Panc1 (cell line): ENCODE measurements around the gene MGAT4A. TPM values are rescaled to one million over a fixed set of nuclear protein-coding genes. Genes with fewer than 3 reads are reported as not detected.

Experiments used
- ATAC-seq: fragments of 200-7000 bp; cut with Tn5 transposase; 2 replicates; pipeline ENCODE4 v1.9.1; 2020; ENCODE audit warnings: mild to moderate bottlenecking, moderate library complexity
- BruUV-seq: library from RNA; stranded (reverse); fragments of 400-500 nt; replicated peaks from 2 replicates; lab custom pipeline; 2021; lab: Mats Ljungman, UMichigan
- CTCF ChIA-PET: fragments of 300-600 bp; sonication (Branson Sonifier 250); formaldehyde crosslinking; loops from one replicate; lab custom pipeline; 2022; ENCODE audit warnings: antibody characterized with exemption; lab: Charles Lee
- POLR2A ChIA-PET: fragments of 300-600 bp; sonication (Branson Sonifier 250); formaldehyde crosslinking; loops from one replicate; lab custom pipeline; 2022; ENCODE audit warnings: antibody characterized with exemption; lab: Charles Lee
- DNase-seq: peaks from one replicate; pipeline ENCODE4 v3.0.0-alpha.2; 2010; ENCODE audit warnings: low read depth, low spot score
- H3K27ac ChIP-seq: 2 replicates; pipeline ENCODE4 v1.5.1; 2011; ENCODE audit warnings: mild to moderate bottlenecking, low read length, inconsistent platforms
- H3K27me3 ChIP-seq: fragments of 200-500 bp; sonication (Bioruptor generic); 2 replicates; pipeline ENCODE4 v1.6.0; 2014; ENCODE audit warnings: low read length, inconsistent platforms; ENCODE audit not compliant: control insufficient read depth, insufficient read depth
- H3K36me3 ChIP-seq: fragments of 200-500 bp; sonication (Bioruptor generic); 2 replicates; pipeline ENCODE4 v1.5.1; 2014; ENCODE audit warnings: inconsistent platforms, mild to moderate bottlenecking, low read length, moderate library complexity; ENCODE audit not compliant: control insufficient read depth, insufficient read depth
- H3K4me1 ChIP-seq: 2 replicates; pipeline ENCODE4 v1.5.1; 2011; ENCODE audit warnings: inconsistent platforms, mild to moderate bottlenecking, low read length, moderate library complexity; ENCODE audit not compliant: control insufficient read depth, insufficient read depth
- H3K4me3 ChIP-seq, 2 experiments: 2 replicates each; pipeline ENCODE4 v1.5.1; 2011 to 2012; ENCODE audit warnings: low read depth in 2 of 2, low read length in 2 of 2, mild to moderate bottlenecking in 2 of 2, inconsistent platforms in 1 of 2, moderate library complexity in 1 of 2
- H3K9me3 ChIP-seq: fragments of 200-500 bp; sonication (Bioruptor generic); 2 replicates; pipeline ENCODE4 v1.5.1; 2014; ENCODE audit warnings: low read depth, mild to moderate bottlenecking, inconsistent platforms, low read length, moderate library complexity; ENCODE audit not compliant: control insufficient read depth, insufficient read depth
- POLR2AphosphoS5 ChIP-seq: IDR thresholded peaks from 2 replicates; pipeline ENCODE4 v1.6.1; 2012; ENCODE audit warnings: mild to moderate bottlenecking, low read depth, low read length, moderate library complexity
- SIN3A ChIP-seq: IDR thresholded peaks from 2 replicates; pipeline ENCODE4 v1.6.1; 2012; ENCODE audit warnings: low read depth, mild to moderate bottlenecking, low read length, moderate library complexity, borderline replicate concordance; ENCODE audit not compliant: insufficient read depth
- TCF7L2 ChIP-seq: IDR thresholded peaks from 2 replicates; pipeline ENCODE4 v1.6.1; 2011; ENCODE audit warnings: mild to moderate bottlenecking, low read depth, low read length, inconsistent platforms
- in situ Hi-C: cut with HindIII; loops from 2 replicates; pipeline ENCODE4 v1.10.0; 2016; ENCODE audit warnings: low sequenced_read_pairs, low pct_unique_long_range_greater_than_20kb
- intact Hi-C: fragments of 100-400 bp; cut with micrococcal nuclease; formaldehyde crosslinking; loops from one replicate; pipeline ENCODE4 v1.10.0; 2022; ENCODE audit not compliant: unreplicated experiment
- total RNA-seq: library from RNA; stranded (reverse); gene quantifications from one replicate; pipeline ENCODE4 v1.2.1, GENCODE V29; 2021; ENCODE audit not compliant: unreplicated experiment
- TF ChIP-seq, protein P1 (sequence below): fragments of 450-650 bp; IDR thresholded peaks from 2 replicates; pipeline ENCODE4 v1.5.1; 2017; ENCODE audit warnings: mild to moderate bottlenecking
- TF ChIP-seq, protein P2 (sequence below), 2 experiments: IDR thresholded peaks; 2 replicates each; pipeline ENCODE4 v1.6.1; 2011 to 2012; ENCODE audit warnings: low read depth in 2 of 2, control low read depth in 1 of 2, low read length in 1 of 2, mild to moderate bottlenecking in 1 of 2, moderate library complexity in 1 of 2; ENCODE audit not compliant: insufficient read depth in 1 of 2

MGAT4A gene
- total RNA-seq, 1 experiment from 2014 or later, result 4.4 TPM

DNA sequence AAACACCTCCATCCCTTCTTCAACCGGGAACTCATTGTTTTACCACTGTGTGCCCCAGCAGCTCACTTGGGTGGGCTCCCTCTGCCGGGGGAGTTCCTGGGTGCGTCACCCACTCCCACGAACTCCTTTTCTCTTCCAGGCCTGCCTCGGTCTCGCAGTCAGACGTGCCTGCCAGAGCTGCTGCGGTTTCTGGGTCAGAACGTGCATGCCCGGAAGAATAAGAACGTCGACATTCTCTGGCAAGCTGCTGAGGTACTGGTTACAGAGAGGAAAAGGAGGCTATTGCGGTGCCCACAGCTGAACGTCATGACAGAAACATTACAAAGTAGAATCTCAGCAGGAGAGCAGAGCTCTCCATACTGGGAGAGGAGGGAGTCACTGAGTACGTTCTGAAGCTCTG is 158.3 kb downstream of the MGAT4A start:
- H3K9me3 ChIP-seq, result no peaks in the 10 kb centered on the region
- no peaks in the 10 kb centered on the region for H3K27me3 ChIP-seq
- no peak overlapping the region for H3K27ac ChIP-seq
- ATAC-seq (no peak), DNase-seq (no peak)
- H3K4me3 ChIP-seq, result no peak overlapping the region
- ChIA-PET POLR2A (no interaction called here), CTCF (no interaction called here)
- no peaks in the 10 kb centered on the region for H3K4me1 ChIP-seq
- intact Hi-C loops, result no loop called here
- no peaks in the 10 kb centered on the region for H3K36me3 ChIP-seq
- in situ Hi-C loops, result no loop called here
- TF ChIP-seq TCF7L2 (no peak), SIN3A (no peak), POLR2AphosphoS5 (no peak)
- TF ChIP-seq, protein P1, sequence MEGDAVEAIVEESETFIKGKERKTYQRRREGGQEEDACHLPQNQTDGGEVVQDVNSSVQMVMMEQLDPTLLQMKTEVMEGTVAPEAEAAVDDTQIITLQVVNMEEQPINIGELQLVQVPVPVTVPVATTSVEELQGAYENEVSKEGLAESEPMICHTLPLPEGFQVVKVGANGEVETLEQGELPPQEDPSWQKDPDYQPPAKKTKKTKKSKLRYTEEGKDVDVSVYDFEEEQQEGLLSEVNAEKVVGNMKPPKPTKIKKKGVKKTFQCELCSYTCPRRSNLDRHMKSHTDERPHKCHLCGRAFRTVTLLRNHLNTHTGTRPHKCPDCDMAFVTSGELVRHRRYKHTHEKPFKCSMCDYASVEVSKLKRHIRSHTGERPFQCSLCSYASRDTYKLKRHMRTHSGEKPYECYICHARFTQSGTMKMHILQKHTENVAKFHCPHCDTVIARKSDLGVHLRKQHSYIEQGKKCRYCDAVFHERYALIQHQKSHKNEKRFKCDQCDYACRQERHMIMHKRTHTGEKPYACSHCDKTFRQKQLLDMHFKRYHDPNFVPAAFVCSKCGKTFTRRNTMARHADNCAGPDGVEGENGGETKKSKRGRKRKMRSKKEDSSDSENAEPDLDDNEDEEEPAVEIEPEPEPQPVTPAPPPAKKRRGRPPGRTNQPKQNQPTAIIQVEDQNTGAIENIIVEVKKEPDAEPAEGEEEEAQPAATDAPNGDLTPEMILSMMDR, result no peak
- TF ChIP-seq, protein P2, sequence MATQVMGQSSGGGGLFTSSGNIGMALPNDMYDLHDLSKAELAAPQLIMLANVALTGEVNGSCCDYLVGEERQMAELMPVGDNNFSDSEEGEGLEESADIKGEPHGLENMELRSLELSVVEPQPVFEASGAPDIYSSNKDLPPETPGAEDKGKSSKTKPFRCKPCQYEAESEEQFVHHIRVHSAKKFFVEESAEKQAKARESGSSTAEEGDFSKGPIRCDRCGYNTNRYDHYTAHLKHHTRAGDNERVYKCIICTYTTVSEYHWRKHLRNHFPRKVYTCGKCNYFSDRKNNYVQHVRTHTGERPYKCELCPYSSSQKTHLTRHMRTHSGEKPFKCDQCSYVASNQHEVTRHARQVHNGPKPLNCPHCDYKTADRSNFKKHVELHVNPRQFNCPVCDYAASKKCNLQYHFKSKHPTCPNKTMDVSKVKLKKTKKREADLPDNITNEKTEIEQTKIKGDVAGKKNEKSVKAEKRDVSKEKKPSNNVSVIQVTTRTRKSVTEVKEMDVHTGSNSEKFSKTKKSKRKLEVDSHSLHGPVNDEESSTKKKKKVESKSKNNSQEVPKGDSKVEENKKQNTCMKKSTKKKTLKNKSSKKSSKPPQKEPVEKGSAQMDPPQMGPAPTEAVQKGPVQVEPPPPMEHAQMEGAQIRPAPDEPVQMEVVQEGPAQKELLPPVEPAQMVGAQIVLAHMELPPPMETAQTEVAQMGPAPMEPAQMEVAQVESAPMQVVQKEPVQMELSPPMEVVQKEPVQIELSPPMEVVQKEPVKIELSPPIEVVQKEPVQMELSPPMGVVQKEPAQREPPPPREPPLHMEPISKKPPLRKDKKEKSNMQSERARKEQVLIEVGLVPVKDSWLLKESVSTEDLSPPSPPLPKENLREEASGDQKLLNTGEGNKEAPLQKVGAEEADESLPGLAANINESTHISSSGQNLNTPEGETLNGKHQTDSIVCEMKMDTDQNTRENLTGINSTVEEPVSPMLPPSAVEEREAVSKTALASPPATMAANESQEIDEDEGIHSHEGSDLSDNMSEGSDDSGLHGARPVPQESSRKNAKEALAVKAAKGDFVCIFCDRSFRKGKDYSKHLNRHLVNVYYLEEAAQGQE (IDR thresholded peaks at IDR 0.05; ENCODE audit: insufficient read depth in 1 of 2, low read depth in 2 of 2, low read length in 1 of 2), result no peak
- BruUV-seq, result no TSS peak

DNA sequence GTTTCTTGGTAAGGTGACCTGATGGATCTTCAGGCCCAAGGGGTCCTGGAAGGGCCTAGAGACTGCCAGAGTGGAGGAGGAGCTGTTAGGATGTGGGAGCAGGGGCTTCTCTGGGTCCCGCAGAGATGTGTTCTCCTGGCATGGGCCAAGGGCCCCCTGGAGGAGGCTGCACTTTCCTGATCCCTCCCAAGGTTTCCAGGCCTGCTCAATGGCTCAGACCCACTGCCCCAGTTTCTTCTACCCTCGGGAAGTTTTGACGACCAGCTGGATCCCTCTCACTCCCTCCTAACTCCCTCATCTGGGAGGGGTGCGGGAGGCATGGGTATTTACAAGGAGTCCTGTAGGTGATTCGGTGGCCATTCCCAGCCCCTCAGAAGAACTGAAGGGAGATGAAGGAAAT is 158.7 kb downstream of the MGAT4A start:
- no peak overlapping the region for H3K4me3 ChIP-seq
- no peak for DNase-seq
- BruUV-seq, result no TSS peak
- intact Hi-C loops (no loop called here), in situ Hi-C loops (no loop called here)
- H3K27me3 ChIP-seq, result no peaks in the 10 kb centered on the region
- ChIA-PET POLR2A (no interaction called here), CTCF (no interaction called here)
- H3K9me3 ChIP-seq, result no peaks in the 10 kb centered on the region
- no peak overlapping the region for H3K27ac ChIP-seq
- no peaks in the 10 kb centered on the region for H3K36me3 ChIP-seq
- TF ChIP-seq, protein P2 (IDR thresholded peaks at IDR 0.05; ENCODE audit: insufficient read depth in 1 of 2, low read depth in 2 of 2, low read length in 1 of 2), result no peak
- ATAC-seq, result no peak
- no peaks in the 10 kb centered on the region for H3K4me1 ChIP-seq
